Activated T-cell treated with anti-CD3 and anti-CD28 coated beads, Interleukin-2, amount 50 U/mL, for 4 hours (primary cell): ENCODE data around the gene BMI1. TPM values are rescaled to one million over a fixed set of nuclear protein-coding genes. Genes with fewer than 3 reads are reported as not detected.

ENCODE experiments used
- ATAC-seq, 2 donors: fragments of 200-7000 bp; cut with Tn5 transposase; one replicate each; pipeline ENCODE4 v1.10.0; 2021
- DNase-seq: peaks from one replicate; pipeline ENCODE4 v3.0.0-alpha.2; 2020
- H3K27me3 Mint-ChIP-seq: one replicate; pipeline ENCODE4 v1.8.0; 2021; ENCODE audit warnings: low read depth, mixed read lengths
- H3K36me3 Mint-ChIP-seq: one replicate; pipeline ENCODE4 v1.8.0; 2022; ENCODE audit warnings: mixed read lengths; ENCODE audit not compliant: insufficient read depth
- H3K4me1 Mint-ChIP-seq: one replicate; pipeline ENCODE4 v1.8.0; 2021; ENCODE audit warnings: low read depth, mixed read lengths
- H3K4me3 Mint-ChIP-seq: one replicate; pipeline ENCODE4 v1.8.0; 2021; ENCODE audit warnings: mild to moderate bottlenecking, moderate library complexity, mixed read lengths
- H3K9me3 Mint-ChIP-seq: one replicate; pipeline ENCODE4 v1.8.0; 2021; ENCODE audit warnings: mixed read lengths
- total RNA-seq, 3 donors: library from RNA; stranded (reverse); gene quantifications; one replicate each; pipeline ENCODE4 v1.2.1, GENCODE V29; 2021

BMI1 gene
- total RNA-seq, 3 donors from 2014 or later = 80.9 to 96.1 (median 89.5) TPM

DNA sequence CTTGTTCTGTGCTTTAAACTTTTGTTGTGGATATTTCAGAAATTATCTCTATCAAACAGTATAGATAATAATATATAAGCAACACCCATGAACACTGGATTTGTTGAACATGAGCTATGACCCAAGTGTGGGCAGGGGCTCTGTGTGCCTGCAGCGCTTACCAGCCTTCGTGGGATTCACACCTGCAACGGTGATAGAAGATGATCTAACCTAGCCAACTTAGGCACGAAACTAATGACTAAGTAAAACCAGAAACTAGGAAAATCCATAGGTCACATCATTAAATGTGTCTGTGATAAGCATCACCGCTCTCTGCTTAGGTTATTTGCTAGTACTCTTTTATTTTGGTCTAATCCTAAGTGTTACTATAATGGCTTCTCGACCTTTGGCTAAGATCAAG lies 42.4 kb downstream of the BMI1 start:
- Mint-ChIP-seq H3K36me3 (no peaks in the 10 kb centered on the region), H3K27me3 (peaks cover 4% of the 10 kb centered on the region)
- no peak for DNase-seq

DNA sequence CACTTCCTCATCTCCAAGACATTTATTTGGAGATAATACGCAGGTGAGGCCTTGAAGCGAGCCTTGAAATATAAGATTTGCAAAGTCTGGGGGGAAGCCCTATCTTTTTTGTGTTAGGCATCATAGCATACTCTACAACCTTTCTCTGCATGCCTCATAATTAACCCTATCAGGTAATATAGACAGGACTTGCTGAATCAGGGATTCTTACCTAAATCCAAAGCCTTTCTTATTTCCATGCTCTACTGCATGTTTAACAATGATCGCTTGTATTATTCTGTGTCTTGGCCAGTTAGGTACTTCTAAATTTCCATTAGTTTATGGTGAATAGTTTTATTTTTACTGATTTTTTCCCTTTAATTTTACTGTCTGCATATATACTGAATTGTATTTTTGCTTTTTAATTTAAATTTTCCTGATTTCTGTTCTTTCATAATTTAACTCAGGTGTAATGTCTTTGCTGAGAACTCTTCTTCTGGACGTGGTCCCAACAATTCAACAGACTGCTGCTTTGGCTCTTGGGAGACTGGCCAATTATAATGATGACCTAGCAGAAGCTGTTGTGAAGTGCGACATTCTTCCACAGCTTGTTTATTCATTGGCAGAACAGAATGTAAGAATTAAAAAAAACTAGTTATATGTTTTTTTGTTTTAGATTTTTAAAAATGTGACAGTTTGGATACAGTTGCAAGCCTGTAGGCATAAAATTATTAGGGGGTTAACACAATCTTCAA lies 43.7 kb downstream of the BMI1 start:
- Mint-ChIP-seq H3K4me1 (peaks cover 18% of the 10 kb centered on the region), H3K36me3 (no peaks in the 10 kb centered on the region), H3K4me3 (no peak overlapping the region), H3K27me3 (peaks cover 4% of the 10 kb centered on the region), H3K9me3 (no peaks in the 10 kb centered on the region)
- DNase-seq = no peak
- no peak for ATAC-seq

More for the DNA sequence above, 42.4 kb downstream of the BMI1 start:
- Mint-ChIP-seq H3K4me1 (peaks cover 12% of the 10 kb centered on the region), H3K4me3 (no peak overlapping the region), H3K9me3 (no peaks in the 10 kb centered on the region)
- ATAC-seq = peak; percentile 55 to 62

DNA sequence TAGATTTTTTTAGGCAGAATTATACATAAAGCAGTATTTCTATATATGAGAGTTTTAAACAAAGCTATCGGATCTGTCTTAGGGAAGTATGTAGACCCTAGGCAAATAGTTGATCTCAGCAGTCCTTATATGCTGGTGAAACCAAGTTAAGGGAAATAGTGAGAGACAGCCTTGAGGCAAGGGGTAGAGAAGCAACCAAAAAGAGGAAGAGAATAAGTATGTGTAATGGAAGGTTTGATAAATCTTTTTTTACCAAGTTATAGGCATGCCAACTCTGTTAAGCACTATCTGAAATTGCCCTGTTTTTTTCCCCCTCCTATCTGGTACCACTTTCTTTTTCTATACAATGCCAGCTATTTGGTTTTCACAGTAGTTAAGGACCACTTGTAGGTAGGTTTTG lies 44.3 kb downstream of the BMI1 start:
- Mint-ChIP-seq H3K4me3 (no peak overlapping the region), H3K4me1 (peaks cover 21% of the 10 kb centered on the region), H3K9me3 (no peaks in the 10 kb centered on the region), H3K27me3 (peaks cover 4% of the 10 kb centered on the region), H3K36me3 (no peaks in the 10 kb centered on the region)
- DNase-seq (no peak), ATAC-seq (no peak)

DNA sequence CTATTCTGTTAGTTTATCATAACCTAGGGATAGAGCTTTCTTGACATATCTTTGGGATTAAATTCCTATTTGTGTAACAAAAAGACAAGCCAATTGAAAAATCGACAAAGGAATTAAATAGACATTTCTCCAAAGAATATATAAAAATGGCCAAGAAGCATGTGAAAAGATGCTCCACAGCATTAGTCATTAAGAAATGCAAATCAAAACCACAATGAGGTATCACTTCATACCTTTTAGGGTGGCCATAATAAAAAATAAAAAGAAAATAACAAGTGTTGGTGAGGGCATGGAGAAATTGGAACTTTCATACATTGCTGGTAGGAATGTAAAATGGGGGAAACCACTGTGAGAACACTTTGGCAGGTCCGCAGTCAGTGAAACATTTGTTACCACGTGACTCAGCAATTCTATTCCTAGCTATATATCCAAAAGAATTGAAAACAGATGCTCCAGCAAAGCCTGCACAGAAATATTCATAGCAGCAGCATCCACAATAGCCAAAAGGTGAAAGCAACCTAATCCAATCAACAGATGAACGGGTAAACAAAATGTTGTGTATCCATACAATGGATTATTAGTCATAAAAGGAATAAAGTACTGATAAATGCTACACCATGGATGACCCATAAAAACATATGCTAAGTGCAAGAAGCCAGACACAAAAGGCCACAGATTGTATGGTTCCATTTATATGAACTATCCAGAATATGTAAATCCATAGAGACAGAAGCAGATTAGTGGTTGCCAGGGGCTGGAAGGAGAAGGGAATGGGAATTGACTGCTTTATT lies 44.9 kb downstream of the BMI1 start:
- peaks cover 23% of the 10 kb centered on the region for H3K4me1 Mint-ChIP-seq
- H3K36me3 Mint-ChIP-seq = no peaks in the 10 kb centered on the region
- peaks cover 4% of the 10 kb centered on the region for H3K27me3 Mint-ChIP-seq
- DNase-seq (no peak), ATAC-seq (no peak)
- H3K9me3 Mint-ChIP-seq = no peaks in the 10 kb centered on the region
- H3K4me3 Mint-ChIP-seq = no peak overlapping the region

DNA sequence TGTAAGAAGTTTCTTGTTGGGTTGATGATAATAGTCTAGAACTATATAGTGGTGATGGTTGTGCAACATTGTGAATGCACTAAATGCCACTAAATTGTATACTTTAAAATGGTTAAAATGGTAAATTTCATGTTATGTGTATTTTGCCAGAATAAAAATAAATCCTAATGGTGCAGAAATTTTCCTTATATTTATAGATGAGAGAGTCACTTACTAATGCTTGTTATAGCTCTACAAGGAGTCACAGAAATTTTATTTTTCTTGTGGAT lies 45.5 kb downstream of the BMI1 start:
- no peaks in the 10 kb centered on the region for H3K36me3 Mint-ChIP-seq
- ATAC-seq = no peak

DNA sequence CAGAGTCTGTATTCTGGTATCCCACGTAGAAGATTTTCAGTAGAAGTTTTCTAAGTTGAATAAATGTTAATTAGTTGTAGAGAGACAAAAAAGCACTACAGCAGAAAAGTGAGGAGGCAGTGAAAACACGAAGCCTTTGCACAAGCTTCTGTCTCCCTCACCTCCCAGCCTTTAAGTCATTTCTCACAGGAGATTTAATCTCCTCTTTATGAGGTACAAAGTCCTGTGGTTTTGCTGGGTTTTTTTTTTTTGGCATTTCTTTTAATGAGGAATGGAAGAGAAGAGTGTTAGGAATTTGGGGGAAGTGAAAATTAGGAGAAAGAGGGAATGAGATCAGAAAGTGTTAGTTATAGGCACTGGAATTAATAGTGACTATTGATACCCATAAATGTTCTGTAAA lies 45.9 kb downstream of the BMI1 start:
- DNase-seq (no peak), ATAC-seq (no peak)
- Mint-ChIP-seq H3K36me3 (no peaks in the 10 kb centered on the region), H3K4me3 (no peak overlapping the region), H3K27me3 (peaks cover 4% of the 10 kb centered on the region), H3K4me1 (peaks cover 23% of the 10 kb centered on the region), H3K9me3 (no peaks in the 10 kb centered on the region)

More for the DNA sequence above, 45.5 kb downstream of the BMI1 start:
- Mint-ChIP-seq H3K4me1 (peaks cover 23% of the 10 kb centered on the region), H3K9me3 (no peaks in the 10 kb centered on the region), H3K4me3 (no peak overlapping the region), H3K27me3 (peaks cover 4% of the 10 kb centered on the region)
- no peak for DNase-seq

DNA sequence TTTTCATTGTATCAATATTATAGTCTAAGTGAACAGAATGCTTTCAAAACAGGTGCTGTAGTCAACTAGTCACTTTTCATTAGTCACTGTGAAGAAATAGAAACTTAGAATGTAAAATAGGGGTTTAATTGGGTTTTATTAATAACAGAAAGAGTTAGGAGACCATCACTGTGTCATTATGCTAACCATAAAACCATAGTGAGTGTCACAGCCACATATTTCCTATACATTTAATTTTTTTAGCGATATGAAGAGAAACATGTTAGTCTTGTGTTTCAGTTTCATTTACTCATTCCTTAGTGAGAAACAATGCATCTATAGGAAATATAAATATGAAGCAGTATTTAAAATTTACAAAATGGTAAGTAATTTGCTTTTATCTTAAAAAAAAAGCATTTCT lies 46.6 kb downstream of the BMI1 start:
- H3K4me3 Mint-ChIP-seq = no peak overlapping the region
- H3K36me3 Mint-ChIP-seq = no peaks in the 10 kb centered on the region
- peaks cover 4% of the 10 kb centered on the region for H3K27me3 Mint-ChIP-seq
- DNase-seq (no peak), ATAC-seq (peak; percentile 68 to 72)
- H3K4me1 Mint-ChIP-seq = peaks cover 23% of the 10 kb centered on the region
- no peaks in the 10 kb centered on the region for H3K9me3 Mint-ChIP-seq

DNA sequence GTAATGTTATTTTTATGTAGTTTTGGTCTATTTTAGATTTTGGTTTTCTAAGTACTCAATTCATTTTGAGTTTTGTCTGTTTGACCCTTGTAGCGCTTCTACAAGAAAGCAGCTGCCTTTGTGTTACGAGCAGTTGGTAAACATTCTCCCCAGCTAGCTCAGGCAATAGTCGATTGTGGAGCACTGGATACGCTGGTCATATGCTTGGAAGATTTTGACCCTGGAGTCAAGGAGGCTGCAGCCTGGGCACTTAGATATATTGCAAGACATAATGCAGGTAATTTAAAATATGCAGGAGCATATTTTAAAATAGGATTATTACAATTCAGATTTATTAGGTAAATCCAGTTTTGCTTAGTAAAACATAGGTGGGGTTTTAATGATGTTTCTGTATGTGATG lies 47.5 kb downstream of the BMI1 start:
- Mint-ChIP-seq H3K4me1 (peaks cover 23% of the 10 kb centered on the region), H3K36me3 (no peaks in the 10 kb centered on the region), H3K4me3 (no peak overlapping the region), H3K9me3 (no peaks in the 10 kb centered on the region), H3K27me3 (peaks cover 4% of the 10 kb centered on the region)
- no peak for DNase-seq
- ATAC-seq = no peak

DNA sequence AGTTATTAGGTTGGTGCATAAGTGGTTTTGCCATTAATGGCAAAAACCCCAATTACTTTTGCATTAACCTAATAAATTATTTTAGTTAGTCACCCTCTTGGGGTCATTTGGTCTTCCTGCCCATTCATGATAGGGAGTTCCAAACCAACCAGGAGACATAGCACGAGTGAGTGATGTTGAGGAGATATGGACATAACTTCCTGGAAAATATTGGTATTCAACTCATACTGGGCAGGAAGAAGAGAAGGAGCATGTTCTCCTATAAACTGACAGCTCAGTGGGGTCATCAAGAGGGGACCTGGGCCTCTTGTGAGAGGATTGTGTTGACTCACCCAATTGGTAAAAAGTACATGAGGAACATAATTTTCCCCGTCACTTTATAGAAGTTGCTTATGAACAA lies 48.1 kb downstream of the BMI1 start:
- Mint-ChIP-seq H3K9me3 (no peaks in the 10 kb centered on the region), H3K36me3 (no peaks in the 10 kb centered on the region), H3K4me1 (peaks cover 22% of the 10 kb centered on the region), H3K4me3 (no peak overlapping the region), H3K27me3 (peaks cover 4% of the 10 kb centered on the region)
- no peak for DNase-seq
- ATAC-seq = no peak

DNA sequence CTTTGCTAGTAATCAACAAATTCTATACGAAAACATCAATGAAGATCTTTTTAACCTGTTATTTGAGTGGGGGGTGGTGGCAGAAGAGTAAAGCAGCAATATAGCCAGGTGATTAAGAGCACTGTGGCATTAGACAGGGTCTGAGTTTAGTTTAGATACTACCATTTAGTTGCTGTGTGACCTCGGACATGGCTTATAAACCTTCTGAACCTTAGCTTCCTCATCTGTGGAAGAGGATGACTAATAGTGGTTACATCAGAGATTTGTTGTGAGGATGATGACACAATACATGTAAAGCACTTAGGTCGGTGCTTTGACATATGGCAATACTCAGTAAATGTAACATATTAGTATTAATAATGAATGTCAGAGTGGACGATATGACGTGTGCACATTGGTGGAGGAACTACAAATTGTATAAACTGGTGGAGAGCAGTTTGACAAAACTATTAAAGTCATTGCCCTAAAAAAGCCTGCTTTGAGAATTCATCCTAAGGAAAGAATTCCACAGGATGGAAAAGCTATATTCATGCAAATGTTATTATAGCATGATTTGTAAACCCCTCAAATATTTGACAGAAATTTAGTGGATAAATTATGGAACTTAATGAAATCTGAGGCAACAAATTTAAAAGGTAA lies 48.7 kb downstream of the BMI1 start:
- Mint-ChIP-seq H3K27me3 (peaks cover 4% of the 10 kb centered on the region), H3K9me3 (no peaks in the 10 kb centered on the region), H3K4me3 (no peak overlapping the region), H3K4me1 (peaks cover 22% of the 10 kb centered on the region), H3K36me3 (no peaks in the 10 kb centered on the region)
- DNase-seq (no peak), ATAC-seq (peak; percentile 59 to 68)

DNA sequence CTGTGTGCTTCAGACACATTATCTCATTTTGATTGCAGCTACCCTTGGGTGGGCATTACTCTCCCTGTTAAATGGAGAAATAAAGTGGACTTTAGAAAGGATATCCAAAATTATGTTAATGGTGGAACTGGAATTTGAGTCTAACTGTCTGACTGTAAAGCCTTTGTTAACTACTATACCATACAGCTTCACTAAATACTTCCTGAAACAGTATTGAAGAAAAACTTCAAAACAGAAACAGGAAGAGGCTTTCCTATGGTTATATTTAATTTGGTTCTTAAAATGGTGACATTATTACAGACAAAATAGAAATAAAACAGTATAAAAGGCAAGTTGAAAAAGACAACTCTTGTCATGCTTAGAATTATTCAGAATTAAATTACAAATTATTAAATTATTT lies 49.4 kb downstream of the BMI1 start:
- Mint-ChIP-seq H3K4me3 (no peak overlapping the region), H3K27me3 (peaks cover 4% of the 10 kb centered on the region), H3K9me3 (no peaks in the 10 kb centered on the region), H3K36me3 (no peaks in the 10 kb centered on the region), H3K4me1 (peaks cover 22% of the 10 kb centered on the region)
- no peak for ATAC-seq
- no peak for DNase-seq

DNA sequence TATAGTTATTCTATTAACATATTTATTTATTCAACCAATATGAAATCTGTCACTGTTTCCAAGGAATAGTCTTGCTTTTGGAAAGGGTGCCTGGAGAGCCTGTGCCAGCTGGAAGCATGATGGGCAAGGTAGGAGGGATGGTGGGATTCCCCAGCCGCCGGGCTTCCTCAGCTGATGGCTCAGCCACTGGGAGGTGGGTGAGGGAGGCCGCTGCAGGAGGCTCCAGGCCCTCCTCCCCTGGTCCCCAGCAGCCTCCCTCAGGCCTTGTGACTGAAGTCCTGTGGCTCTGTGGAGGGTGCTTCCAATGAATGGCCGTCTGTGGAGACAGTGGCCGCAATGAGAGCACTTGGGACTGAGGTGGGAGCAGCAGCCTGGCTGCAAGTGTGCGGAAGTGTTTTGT lies 51.4 kb downstream of the BMI1 start:
- ATAC-seq = no peak
- H3K9me3 Mint-ChIP-seq = no peaks in the 10 kb centered on the region
- no peaks in the 10 kb centered on the region for H3K27me3 Mint-ChIP-seq
- no peak overlapping the region for H3K4me3 Mint-ChIP-seq
- DNase-seq = no peak
- no peaks in the 10 kb centered on the region for H3K36me3 Mint-ChIP-seq
- H3K4me1 Mint-ChIP-seq = peaks cover 15% of the 10 kb centered on the region

DNA sequence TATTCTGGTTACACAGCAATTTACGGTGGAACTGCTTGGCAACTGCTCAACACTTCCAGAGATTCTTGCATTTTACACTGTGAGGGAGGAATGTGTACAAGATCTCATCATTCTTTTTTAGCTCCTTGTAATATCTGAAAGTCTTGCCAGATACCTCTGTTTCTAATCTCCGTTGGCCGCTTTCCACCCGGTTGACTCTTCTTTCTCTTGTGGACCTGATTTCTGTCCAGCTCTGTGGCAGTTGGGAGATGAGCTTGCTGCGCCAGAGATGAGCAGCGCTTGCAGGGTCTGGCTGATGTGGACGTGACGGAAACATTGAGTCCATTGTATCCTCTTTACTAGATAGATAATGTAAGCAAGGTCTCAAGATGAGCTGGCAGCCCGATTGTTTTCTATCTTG lies 52.0 kb downstream of the BMI1 start:
- ATAC-seq (no peak), DNase-seq (no peak)
- Mint-ChIP-seq H3K27me3 (no peaks in the 10 kb centered on the region), H3K4me3 (no peak overlapping the region), H3K4me1 (peaks cover 11% of the 10 kb centered on the region), H3K36me3 (no peaks in the 10 kb centered on the region), H3K9me3 (no peaks in the 10 kb centered on the region)

DNA sequence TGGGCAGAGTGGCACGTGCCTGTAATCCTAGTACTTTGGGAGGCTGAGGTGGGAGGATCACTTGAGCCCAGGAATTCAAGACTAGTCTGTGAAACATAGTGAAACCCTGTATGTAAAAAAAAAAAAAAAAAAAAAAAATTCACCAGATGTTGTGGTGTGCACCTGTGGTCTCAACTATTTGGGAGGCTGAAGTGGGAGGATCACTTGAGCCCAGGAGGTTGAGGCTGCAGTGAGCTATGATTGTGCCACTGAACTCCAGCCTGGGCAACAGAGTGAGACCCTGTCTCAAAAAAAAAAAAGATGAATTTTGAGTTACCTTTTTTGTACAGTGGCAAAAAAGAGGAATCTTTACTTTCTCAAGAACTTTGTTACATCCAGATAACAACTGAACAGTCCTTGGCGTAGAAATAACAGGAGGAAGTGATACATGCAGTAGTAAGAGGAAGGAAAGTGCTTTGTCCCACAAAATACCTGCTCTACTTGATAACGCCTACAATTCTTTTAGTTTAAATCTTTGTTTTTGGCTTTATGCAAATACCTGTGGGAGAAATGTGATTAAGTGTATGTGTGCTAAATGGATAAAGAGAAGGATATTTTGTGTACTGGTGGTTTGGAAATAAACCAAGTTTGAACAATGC lies 53.7 kb downstream of the BMI1 start:
- ATAC-seq = no peak
- Mint-ChIP-seq H3K36me3 (no peaks in the 10 kb centered on the region), H3K27me3 (no peaks in the 10 kb centered on the region), H3K9me3 (no peaks in the 10 kb centered on the region), H3K4me1 (peaks cover 18% of the 10 kb centered on the region), H3K4me3 (no peak overlapping the region)
- DNase-seq = no peak
